ENCODE measurements around the gene GLRA3. TPM values are rescaled to one million over a fixed set of nuclear protein-coding genes. Genes with fewer than 3 reads are reported as not detected.

Gene GLRA3
- total and polyA plus RNA-seq, 2 of the 8 experiments (the other 6 are each of a cell fraction or from before 2014, with no cell fraction given), result 0.02 TPM; not detected in 1

- Histone ChIP-seq H3K14ac (ENCODE audit: insufficient read length) (no peak overlapping the region), H4K8ac (ENCODE audit: extremely low read depth, insufficient read depth, low read length) (no peak overlapping the region), H2AFZ (ENCODE audit: low read length) (no peak overlapping the region), H2BK5ac (ENCODE audit: low read depth, low read length) (no peak overlapping the region), H3K4me3 (ENCODE audit: extremely low read depth in 1 of 4, insufficient read depth in 2 of 4, low read depth in 3 of 4, low read length in 4 of 4) (no peak overlapping the region), H3K36me3 (ENCODE audit: control insufficient read depth in 2 of 4, insufficient read depth in 4 of 4, low read length in 3 of 4) (no peaks in the 10 kb centered on the region), H3K56ac (replicated peaks; ENCODE audit: insufficient read length, low read depth, low read length) (no peak overlapping the region), H2AK5ac (ENCODE audit: low read depth, low read length) (no peak overlapping the region), H4K5ac (ENCODE audit: insufficient read length, low read depth, low read length) (no peak overlapping the region), H4K91ac (replicated peaks; ENCODE audit: insufficient read length, low read length) (no peak overlapping the region), H3K27ac (ENCODE audit: low read depth, low read length) (no peak overlapping the region), H4K20me1 (replicated peaks in 1 of 2; ENCODE audit: control insufficient read depth in 1 of 2, insufficient read depth in 2 of 2, low read length in 2 of 2) (no peaks in the 10 kb centered on the region), H3K4me1 (replicated peaks in 1 of 4; ENCODE audit: control insufficient read depth in 3 of 4, insufficient read depth in 4 of 4, low read length in 3 of 4) (no peaks in the 10 kb centered on the region), H3K79me2 (ENCODE audit: control insufficient read depth in 1 of 2, insufficient read depth in 2 of 2, low read length in 2 of 2) (no peaks in the 10 kb centered on the region), H3K9ac (replicated peaks in 1 of 4; ENCODE audit: extremely low read depth in 1 of 4, low read depth in 3 of 4, low read length in 3 of 4) (no peak overlapping the region), H2BK120ac (replicated peaks; ENCODE audit: low read depth, low read length) (no peak overlapping the region), H3K4ac (replicated peaks; ENCODE audit: insufficient read length, low read depth, low read length) (no peak overlapping the region), H2BK20ac (ENCODE audit: low read length) (no peak overlapping the region), H3K4me2 (ENCODE audit: insufficient read depth in 1 of 2, low read depth in 2 of 2, low read length in 2 of 2) (no peak overlapping the region), H3K23ac (ENCODE audit: insufficient read length) (no peak overlapping the region), H3K79me1 (ENCODE audit: low read depth, low read length) (no peaks in the 10 kb centered on the region), H2BK15ac (ENCODE audit: low read length) (no peak overlapping the region), H2BK12ac (ENCODE audit: low read depth, low read length) (no peak overlapping the region), H3K23me2 (ENCODE audit: low read depth, low read length) (no peaks in the 10 kb centered on the region), H3K18ac (ENCODE audit: extremely low read depth, low read length) (no peak overlapping the region), H3K9me3 (ENCODE audit: insufficient read depth in 2 of 2, low read depth in 1 of 2, low read length in 1 of 2) (no peaks in the 10 kb centered on the region), H3K27me3 (replicated peaks in 1 of 4; ENCODE audit: control insufficient read depth in 3 of 4, extremely low read depth in 1 of 4, insufficient read depth in 3 of 4, low read length in 3 of 4) (peaks cover 0 to 1% (median 0%) of the 10 kb centered on the region in 4 experiments; a peak in 1 of 7 replicates)
- no peak for DNase-seq (ENCODE audit: low read depth in 1 of 2, low spot score in 2 of 2)
- ChIA-PET POLR2A (ENCODE audit: partially characterized antibody) (no interaction called here), CTCF (ENCODE audit: partially characterized antibody) (no interaction called here)
- 91% methylated on average over 3 of the region's 3 CpGs; no CpG with 5 or more reads in 1 of the 2 experiments for WGBS, 2 experiments (ENCODE audit: extremely low coverage in 1 of 2, insufficient coverage in 1 of 2, insufficient read length in 1 of 2, insufficient replicate concordance in 2 of 2, low coverage in 1 of 2, low lambda C conversion rate in 2 of 2, missing lambda C conversion rate in 1 of 2)
- no peak for FAIRE-seq
- TF ChIP-seq TBP (IDR thresholded peaks at IDR 0.05; ENCODE audit: low read depth, low read length) (no peak), EZH2 (IDR thresholded peaks at IDR 0.05; ENCODE audit: low read depth, low read length, severe bottlenecking) (no peak), GTF2F1 (IDR thresholded peaks at IDR 0.05; ENCODE audit: borderline replicate concordance, low read depth, low read length) (no peak), RAD21 (IDR thresholded peaks at IDR 0.05 in 1 of 2, conservative IDR thresholded peaks at IDR 0.05 in 1 of 2; ENCODE audit: low read depth in 2 of 2, low read length in 2 of 2) (no peak), GABPA (IDR thresholded peaks at IDR 0.05; ENCODE audit: borderline replicate concordance, insufficient read depth, low read length) (no peak), RXRA (IDR thresholded peaks at IDR 0.05; ENCODE audit: insufficient read depth, low read depth, low read length) (no peak), FOSL1 (IDR thresholded peaks at IDR 0.05; ENCODE audit: insufficient read depth, low read depth, low read length) (no peak), CTBP2 (IDR thresholded peaks at IDR 0.05; ENCODE audit: borderline replicate concordance, insufficient read depth, insufficient read length, low read length) (no peak), KDM1A (IDR thresholded peaks at IDR 0.05; ENCODE audit: borderline replicate concordance, low read length) (no peak), CBX5 (IDR thresholded peaks at IDR 0.05; ENCODE audit: low read depth, low read length) (no peak), NANOG (IDR thresholded peaks at IDR 0.05; ENCODE audit: insufficient read depth, low read depth, low read length, poor library complexity, severe bottlenecking) (no peak), BACH1 (IDR thresholded peaks at IDR 0.05; ENCODE audit: low read length) (no peak), YY1 (IDR thresholded peaks at IDR 0.05; ENCODE audit: low read depth, low read length) (no peak), SP1 (IDR thresholded peaks at IDR 0.05; ENCODE audit: low read depth, low read length) (no peak)
- TF ChIP-seq, protein P1, sequence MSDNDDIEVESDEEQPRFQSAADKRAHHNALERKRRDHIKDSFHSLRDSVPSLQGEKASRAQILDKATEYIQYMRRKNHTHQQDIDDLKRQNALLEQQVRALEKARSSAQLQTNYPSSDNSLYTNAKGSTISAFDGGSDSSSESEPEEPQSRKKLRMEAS (IDR thresholded peaks at IDR 0.05), result no peak
Observed at GRCh38 chr4:174592985-174593335, 236.1 kb downstream of the GLRA3 start.

Data from H1 (cell line).